Stomach (tissue), 9 donors: Measurements from ENCODE around the gene HECW1. TPM values are rescaled to one million over a fixed set of nuclear protein-coding genes. Genes with fewer than 3 reads are reported as not detected.

Source experiments
- DNase-seq, 2 donors: peaks; one replicate each; pipeline versions ENCODE4 v3.0.0 to v3.0.0-alpha.2; 2013 to 2019
- H3K27ac ChIP-seq, 5 donors: fragments of 200-600 bp in 4 of 5; sonication (generic) in 4 of 5; one replicate each; pipeline ENCODE4 v1.5.1; 2013 to 2019; ENCODE audit warnings: mild to moderate bottlenecking in 1 of 5, moderate library complexity in 1 of 5
- H3K27me3 ChIP-seq, 3 donors: fragments of 200-600 bp; sonication (generic); one replicate each; pipeline ENCODE4 v1.5.1; 2017 to 2019; ENCODE audit warnings: mixed run types in 1 of 3
- H3K36me3 ChIP-seq, 4 donors: fragments of 200-600 bp; sonication (generic); 1 replicate in 3 of 4; 2 replicates in 1 of 4; pipeline ENCODE4 v1.5.1; 2016 to 2019
- H3K4me1 ChIP-seq, 4 donors: fragments of 200-600 bp; sonication (generic); one replicate each; pipeline ENCODE4 v1.5.1; 2016 to 2019
- H3K4me3 ChIP-seq, 4 donors: fragments of 200-600 bp; sonication (generic) in 3 of 4; one replicate each; pipeline ENCODE4 v1.5.1; 2016 to 2019; ENCODE audit warnings: mild to moderate bottlenecking in 1 of 4
- H3K9me3 ChIP-seq, 4 donors: fragments of 200-600 bp; sonication (generic); one replicate each; pipeline ENCODE4 v1.5.1; 2016 to 2019
- CTCF ChIP-seq, 7 experiments: fragments of 450-650 bp in 4 of 7; fragments of 200-600 bp in 3 of 7; sonication (generic) in 3 of 7; IDR thresholded peaks; one replicate each; pipeline ENCODE4 v1.5.1; 2016 to 2019; ENCODE audit warnings: antibody characterized with exemption in 7 of 7, control low read depth in 2 of 7, mild to moderate bottlenecking in 1 of 7
- EP300 ChIP-seq: sonication (generic); formaldehyde crosslinking; IDR thresholded peaks from one replicate; pipeline ENCODE4 v1.6.1; 2017; ENCODE audit warnings: antibody characterized with exemption
- POLR2A ChIP-seq, 4 donors: fragments of 450-650 bp; IDR thresholded peaks; one replicate each; pipeline ENCODE4 v1.6.1; 2016; ENCODE audit warnings: antibody characterized with exemption in 4 of 4, control low read depth in 2 of 4, mild to moderate bottlenecking in 1 of 4, moderate library complexity in 1 of 4
- POLR2AphosphoS5 ChIP-seq, 3 donors: sonication (generic); formaldehyde crosslinking; IDR thresholded peaks; one replicate each; pipeline ENCODE4 v1.6.1; 2016; ENCODE audit warnings: antibody characterized with exemption in 3 of 3
- WGBS, 5 donors: extraction: QIAGEN DNeasy Blood & Tissue Kit in 3 of 5; methylation state at CpG; one replicate each; pipeline versions ENCODE4 v1.1.5 to v1.1.7; 2013 to 2018; 5-methylcytosine and 5-hydroxymethylcytosine counted together
- intact Hi-C: fragments of 100-400 bp; cut with DNase I; formaldehyde crosslinking; loops from one replicate; pipeline ENCODE4 v1.15.1; 2023; ENCODE audit warnings: low total_unique reads
- polyA plus RNA-seq, 3 donors: library from polyadenylated mRNA; stranded (reverse); fragments of 200-250 nt; gene quantifications; one replicate each; pipeline ENCODE4 v1.2.3, GENCODE V29; 2013
- total RNA-seq, 5 donors: library from RNA; depleted of rRNA; stranded (reverse); fragments of >200 nt; gene quantifications; one replicate each; pipeline versions ENCODE4 v1.1.0 to v1.2.3, GENCODE V29; 2014 to 2016
- donor health status: healthy with polysubstance abuse.
- donor health status: Bipolar disorder and iron deficiency.
- donor health status: healthy.

The HECW1 gene
- total and polyA plus RNA-seq, 8 donors: 0.29 to 11.1 (median 1.4) TPM; not detected in 1

- WGBS, 5 donors: 83 to 90% (median 87%) methylated on average over 5 of the region's 5 CpGs
Observed at GRCh38 chr7:43195768-43196167, 83.3 kb downstream of the HECW1 start.

GRCh38 chr7:43196379-43196778 is 83.9 kb downstream of the HECW1 start:
- TF ChIP-seq CTCF (IDR thresholded peaks at IDR 0.05) (no peak), POLR2A (IDR thresholded peaks at IDR 0.05) (no peak), EP300 (no peak)
- H3K9me3 ChIP-seq: no peaks in the 10 kb centered on the region
- intact Hi-C loops: no loop called here
- no peak overlapping the region for H3K4me3 ChIP-seq
- no peak for DNase-seq
- peaks cover 0 to 8% (median 0%) of the 10 kb centered on the region in 3 donors for H3K27me3 ChIP-seq
- no peaks in the 10 kb centered on the region for H3K36me3 ChIP-seq
- H3K27ac ChIP-seq: no peak overlapping the region
- WGBS, 5 donors: 70 to 83% (median 82%) methylated on average over 5 of the region's 5 CpGs
- H3K4me1 ChIP-seq: no peaks in the 10 kb centered on the region

More at GRCh38 chr7:43195768-43196167, 83.3 kb downstream of the HECW1 start:
- H3K27ac ChIP-seq: no peak overlapping the region
- intact Hi-C loops: no loop called here
- peaks cover 0 to 3% (median 0%) of the 10 kb centered on the region in 3 donors for H3K27me3 ChIP-seq
- no peak overlapping the region for H3K4me3 ChIP-seq
- H3K36me3 ChIP-seq: no peaks in the 10 kb centered on the region
- TF ChIP-seq POLR2A (IDR thresholded peaks at IDR 0.05) (no peak), POLR2AphosphoS5 (IDR thresholded peaks at IDR 0.05) (no peak), EP300 (no peak), CTCF (IDR thresholded peaks at IDR 0.05) (no peak)
- no peak for DNase-seq
- H3K9me3 ChIP-seq: no peaks in the 10 kb centered on the region
- no peaks in the 10 kb centered on the region for H3K4me1 ChIP-seq

- 94 to 98% (median 97%) methylated on average over 6 of the region's 6 CpGs for WGBS, 5 donors
- Histone ChIP-seq H3K9me3 (no peaks in the 10 kb centered on the region), H3K4me1 (no peaks in the 10 kb centered on the region), H3K4me3 (no peak overlapping the region), H3K27me3 (peaks cover 0 to 10% (median 0%) of the 10 kb centered on the region in 3 donors), H3K27ac (no peak overlapping the region), H3K36me3 (no peaks in the 10 kb centered on the region)
- no peak for TF ChIP-seq EP300
- no peak for TF ChIP-seq POLR2A (IDR thresholded peaks at IDR 0.05)
- no peak for TF ChIP-seq CTCF (IDR thresholded peaks at IDR 0.05)
- TF ChIP-seq POLR2AphosphoS5 (IDR thresholded peaks at IDR 0.05): no peak
- no peak for DNase-seq
- intact Hi-C loops: no loop called here
Observed at GRCh38 chr7:43198016-43198415, 85.6 kb downstream of the HECW1 start.

GRCh38 chr7:43198599-43199090 is 86.2 kb downstream of the HECW1 start:
- TF ChIP-seq POLR2A (IDR thresholded peaks at IDR 0.05): no peak
- no peak for TF ChIP-seq POLR2AphosphoS5 (IDR thresholded peaks at IDR 0.05)
- no peak for TF ChIP-seq EP300
- no peak for TF ChIP-seq CTCF (IDR thresholded peaks at IDR 0.05)
- intact Hi-C loops: no loop called here
- WGBS, 5 donors: 50 to 65% (median 53%) methylated on average over 7 of the region's 7 CpGs
- no peak overlapping the region for H3K27ac ChIP-seq
- no peaks in the 10 kb centered on the region for H3K4me1 ChIP-seq
- H3K27me3 ChIP-seq: peaks cover 0 to 10% (median 0%) of the 10 kb centered on the region in 3 donors
- DNase-seq: no peak
- H3K4me3 ChIP-seq: no peak overlapping the region
- H3K9me3 ChIP-seq: no peaks in the 10 kb centered on the region
- H3K36me3 ChIP-seq: no peaks in the 10 kb centered on the region
